Glutamatergic neuron (in vitro differentiated cells): ENCODE results near the gene ADAMTS5. TPM values are rescaled to one million over a fixed set of nuclear protein-coding genes. Genes with fewer than 3 reads are reported as not detected.
A peak's percentile ranks its signal among the peaks of the same experiment; 100 is the strongest.

Source experiments
- DNase-seq: peaks from one replicate; pipeline ENCODE4 v3.0.0; 2022
- H3K27ac Mint-ChIP-seq: one replicate; pipeline ENCODE4 v1.8.0; 2020; ENCODE audit warnings: mild to moderate bottlenecking, mixed read lengths, inconsistent platforms; ENCODE audit not compliant: unreplicated experiment
- H3K27me3 Mint-ChIP-seq: one replicate; pipeline ENCODE4 v1.8.0; 2020; ENCODE audit warnings: mild to moderate bottlenecking, moderate library complexity, mixed read lengths, inconsistent platforms; ENCODE audit not compliant: unreplicated experiment
- H3K36me3 Mint-ChIP-seq: one replicate; pipeline ENCODE4 v1.8.0; 2020; ENCODE audit warnings: mild to moderate bottlenecking, mixed read lengths, inconsistent platforms; ENCODE audit not compliant: unreplicated experiment
- H3K4me1 Mint-ChIP-seq: one replicate; pipeline ENCODE4 v1.8.0; 2020; ENCODE audit warnings: mild to moderate bottlenecking, low read depth, mixed read lengths, inconsistent platforms; ENCODE audit not compliant: unreplicated experiment
- H3K4me3 Mint-ChIP-seq: one replicate; pipeline ENCODE4 v1.8.0; 2020; ENCODE audit warnings: mild to moderate bottlenecking, mixed read lengths, inconsistent platforms; ENCODE audit not compliant: unreplicated experiment
- H3K9me3 Mint-ChIP-seq: one replicate; pipeline ENCODE4 v1.8.0; 2020; ENCODE audit warnings: mild to moderate bottlenecking, moderate library complexity, mixed read lengths, inconsistent platforms; ENCODE audit not compliant: unreplicated experiment
- CTCF ChIP-seq: fragments of 200-600 bp; sonication (generic); IDR thresholded peaks from one replicate; pipeline ENCODE4 v1.5.0; 2021; ENCODE audit not compliant: partially characterized antibody, unreplicated experiment
- total RNA-seq: library from RNA; stranded (reverse); fragmentation: NEBNext Ultra II Directional; extraction: Animal tissue kit (Norgen Biotek cat#: 25700); gene quantifications from one replicate; pipeline ENCODE4 v1.2.1, GENCODE V29; 2021; ENCODE audit not compliant: unreplicated experiment

Gene ADAMTS5
- total RNA-seq, 1 donor from 2014 or later, result 22.5 TPM

DNA sequence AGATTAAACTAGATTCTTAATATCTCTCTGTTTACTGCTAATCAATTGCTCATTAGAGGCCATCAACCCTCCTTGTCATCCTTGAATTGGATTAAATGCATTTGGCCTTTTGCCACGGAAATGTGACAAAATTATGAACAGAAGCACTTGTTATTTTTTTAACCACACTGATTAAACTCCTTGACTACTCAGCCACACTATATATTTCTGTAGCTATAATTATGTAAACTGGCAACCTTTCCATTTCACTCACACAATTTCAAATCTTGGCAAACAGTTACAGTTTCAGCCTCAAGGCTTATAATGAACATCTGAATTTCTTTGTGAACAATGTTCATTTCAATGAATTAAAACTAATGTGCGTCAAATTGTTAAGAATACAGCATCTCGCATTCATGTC lies 10.1 kb downstream of the ADAMTS5 start:
- peaks cover 39% of the 10 kb centered on the region for H3K4me1 Mint-ChIP-seq
- peaks cover 10% of the 10 kb centered on the region for H3K36me3 Mint-ChIP-seq
- TF ChIP-seq CTCF, result no peak
- DNase-seq, result no peak
- no peak overlapping the region for H3K4me3 Mint-ChIP-seq
- peaks cover 12% of the 10 kb centered on the region for H3K27me3 Mint-ChIP-seq
- H3K9me3 Mint-ChIP-seq, result peaks cover 14% of the 10 kb centered on the region
- peak overlapping the region; percentile 86 for H3K27ac Mint-ChIP-seq

DNA sequence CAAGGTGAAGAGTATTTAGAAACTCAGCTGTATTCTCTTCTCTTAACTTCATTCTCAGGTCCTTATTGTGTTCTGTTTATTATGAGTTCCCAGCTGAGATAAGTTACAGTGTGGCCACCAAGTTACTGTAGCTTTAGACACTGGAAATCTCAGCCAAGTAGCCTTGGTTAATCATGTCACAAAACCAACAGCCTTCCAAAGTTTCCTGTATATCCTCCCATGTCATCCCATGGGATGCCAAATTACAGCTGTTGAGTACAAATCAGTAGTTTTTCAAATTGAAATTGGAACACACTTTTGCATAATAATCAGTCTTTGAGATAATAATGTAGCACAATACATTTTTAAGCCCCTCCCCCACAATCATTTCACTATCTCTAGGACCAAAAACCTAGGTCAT lies 10.7 kb downstream of the ADAMTS5 start:
- no peak for DNase-seq
- peak overlapping the region; percentile 13 for H3K4me3 Mint-ChIP-seq
- TF ChIP-seq CTCF, result no peak
- peaks cover 33% of the 10 kb centered on the region for H3K4me1 Mint-ChIP-seq
- H3K36me3 Mint-ChIP-seq, result peaks cover 10% of the 10 kb centered on the region
- peaks cover 12% of the 10 kb centered on the region for H3K27me3 Mint-ChIP-seq
- H3K27ac Mint-ChIP-seq, result peak overlapping the region; percentile 86
- peaks cover 13% of the 10 kb centered on the region for H3K9me3 Mint-ChIP-seq

DNA sequence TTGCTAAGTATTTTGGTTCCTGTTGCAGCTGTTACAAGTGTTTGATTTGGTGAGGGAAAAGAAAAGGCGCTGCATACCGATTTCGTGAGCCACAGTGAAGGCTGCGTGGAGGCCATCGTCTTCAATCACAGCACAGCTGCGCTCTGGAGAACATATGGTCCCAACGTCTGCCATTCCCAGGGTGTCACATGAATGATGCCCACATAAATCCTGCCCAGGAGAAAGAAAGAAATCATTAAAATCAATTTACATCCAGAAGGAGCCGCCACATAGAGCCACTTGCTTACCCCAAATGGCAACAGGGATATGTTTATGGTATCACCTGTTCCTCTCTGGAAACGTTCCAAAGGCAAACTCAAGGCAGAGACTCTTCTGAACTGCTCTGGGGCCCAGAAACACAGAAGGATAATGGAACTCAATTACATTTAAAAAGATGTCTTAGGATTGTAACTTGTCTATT lies 12.2 kb downstream of the ADAMTS5 start:
- H3K9me3 Mint-ChIP-seq, result peaks cover 13% of the 10 kb centered on the region
- peaks cover 12% of the 10 kb centered on the region for H3K27me3 Mint-ChIP-seq
- peaks cover 45% of the 10 kb centered on the region for H3K4me1 Mint-ChIP-seq
- DNase-seq, result peak; percentile 73
- H3K4me3 Mint-ChIP-seq, result peak overlapping the region; percentile 81
- H3K27ac Mint-ChIP-seq, result peak overlapping the region; percentile 96
- peaks cover 10% of the 10 kb centered on the region for H3K36me3 Mint-ChIP-seq
- no peak for TF ChIP-seq CTCF

- peaks cover 5% of the 10 kb centered on the region for H3K36me3 Mint-ChIP-seq
- peaks cover 12% of the 10 kb centered on the region for H3K27me3 Mint-ChIP-seq
- no peak for DNase-seq
- peak overlapping the region; percentile 75 for H3K27ac Mint-ChIP-seq
- H3K9me3 Mint-ChIP-seq, result peaks cover 13% of the 10 kb centered on the region
- TF ChIP-seq CTCF, result no peak
- H3K4me3 Mint-ChIP-seq, result peak overlapping the region; percentile 32
- peaks cover 56% of the 10 kb centered on the region for H3K4me1 Mint-ChIP-seq
Observed at GRCh38 chr21:26952374-26953066, 14.4 kb downstream of the ADAMTS5 start.

- no peaks in the 10 kb centered on the region for H3K36me3 Mint-ChIP-seq
- H3K27me3 Mint-ChIP-seq, result peaks cover 11% of the 10 kb centered on the region
- TF ChIP-seq CTCF, result no peak
- peaks cover 68% of the 10 kb centered on the region for H3K4me1 Mint-ChIP-seq
- H3K4me3 Mint-ChIP-seq, result no peak overlapping the region
- peaks cover 10% of the 10 kb centered on the region for H3K9me3 Mint-ChIP-seq
- no peak overlapping the region for H3K27ac Mint-ChIP-seq
- no peak for DNase-seq
Observed at GRCh38 chr21:26949830-26950229, 17.1 kb downstream of the ADAMTS5 start.
